Spleen (tissue), 11 donors: ENCODE data around the gene CACNA1C. TPM values are rescaled to one million over a fixed set of nuclear protein-coding genes. Genes with fewer than 3 reads are reported as not detected.

ENCODE experiments used
- DNase-seq: peaks from one replicate; pipeline ENCODE4 v3.0.0-alpha.2; 2020
- H3K27ac ChIP-seq, 8 donors: fragments of 200-600 bp; sonication (generic) in 7 of 8; 1 replicate in 4 of 8; 2 replicates in 4 of 8; pipeline versions ENCODE4 v1.5.0 to v1.8.0; 2016 to 2021; ENCODE audit warnings: inconsistent platforms in 4 of 8, mild to moderate bottlenecking in 4 of 8, moderate library complexity in 1 of 8
- H3K27me3 ChIP-seq, 7 donors: fragments of 200-600 bp; sonication (generic) in 6 of 7; replicated peaks in 1 of 7; 1 replicate in 4 of 7; 2 replicates in 3 of 7; pipeline versions ENCODE4 v1.5.0 to v1.8.0; 2016 to 2021; ENCODE audit warnings: inconsistent platforms in 3 of 7, mild to moderate bottlenecking in 1 of 7
- H3K36me3 ChIP-seq, 6 donors: fragments of 200-600 bp; sonication (generic) in 5 of 6; 1 replicate in 4 of 6; 2 replicates in 2 of 6; pipeline versions ENCODE4 v1.5.0 to v1.8.0; 2016 to 2021; ENCODE audit warnings: inconsistent platforms in 2 of 6
- H3K4me1 ChIP-seq, 6 donors: fragments of 200-600 bp; sonication (generic) in 5 of 6; 1 replicate in 3 of 6; 2 replicates in 3 of 6; pipeline versions ENCODE4 v1.5.0 to v1.8.0; 2016 to 2021; ENCODE audit warnings: inconsistent platforms in 3 of 6
- H3K4me3 ChIP-seq, 8 donors: fragments of 200-600 bp; sonication (generic) in 7 of 8; 1 replicate in 4 of 8; 2 replicates in 4 of 8; pipeline versions ENCODE4 v1.5.0 to v1.8.0; 2016 to 2021; ENCODE audit warnings: inconsistent platforms in 4 of 8, mild to moderate bottlenecking in 4 of 8, moderate library complexity in 2 of 8
- H3K9me3 ChIP-seq, 8 donors: fragments of 200-600 bp; sonication (generic) in 7 of 8; 1 replicate in 4 of 8; 2 replicates in 4 of 8; pipeline versions ENCODE4 v1.5.0 to v1.8.0; 2016 to 2021; ENCODE audit warnings: inconsistent platforms in 4 of 8
- CTCF ChIP-seq, 11 experiments: fragments of 200-600 bp in 7 of 11; fragments of 450-650 bp in 4 of 11; sonication (generic) in 4 of 11; IDR thresholded peaks in 8 of 11; conservative IDR thresholded peaks in 3 of 11; 1 replicate in 7 of 11; 2 replicates in 4 of 11; pipeline versions ENCODE4 v1.4.0 to v1.8.0; 2016 to 2021; ENCODE audit warnings: antibody characterized with exemption in 11 of 11, inconsistent platforms in 4 of 11, mild to moderate bottlenecking in 1 of 11
- POLR2A ChIP-seq, 3 donors: fragments of 450-650 bp; IDR thresholded peaks; one replicate each; pipeline ENCODE4 v1.5.1; 2017; ENCODE audit warnings: antibody characterized with exemption in 3 of 3, mild to moderate bottlenecking in 1 of 3
- POLR2AphosphoS5 ChIP-seq, 3 donors: sonication (generic); formaldehyde crosslinking; IDR thresholded peaks; one replicate each; pipeline ENCODE4 v1.5.1; 2017; ENCODE audit warnings: antibody characterized with exemption in 3 of 3
- WGBS, 5 donors: extraction: QIAGEN DNeasy Blood & Tissue Kit in 3 of 5; methylation state at CpG; one replicate each; pipeline versions ENCODE4 v1.1.5 to v1.1.7; 2013 to 2018; 5-methylcytosine and 5-hydroxymethylcytosine counted together
- intact Hi-C: fragments of 100-400 bp; cut with DNase I; formaldehyde crosslinking; loops from one replicate; pipeline ENCODE4 v1.15.0; 2023; ENCODE audit warnings: low total_unique reads
- polyA plus RNA-seq, 3 donors: library from polyadenylated mRNA; stranded (reverse); fragments of 200-250 nt; gene quantifications; one replicate each; pipeline ENCODE4 v1.2.1, GENCODE V29; 2013
- total RNA-seq, 7 donors: library from RNA; depleted of rRNA in 3 of 7; stranded (reverse); fragments of >200 nt in 3 of 7; fragmentation: NEBNext Ultra II Directional in 4 of 7; extraction: Animal tissue kit (Norgen Biotek cat#: 25700) in 4 of 7; gene quantifications; one replicate each; pipeline versions ENCODE4 v1.1.0 to v1.2.1, GENCODE V29; 2016 to 2021
- donor health status: healthy with polysubstance abuse.
- donor health status: DM: no; HTN: no; CAD: no; lungs with moderate emphysema.
- donor health status: DM: no; HTN: no; CAD: no.
- donor health status: Bipolar disorder and iron deficiency.
- donor health status: healthy.
- donor health status: DM: no; HTN: no; CAD: no.
- donor health status: DM: yes; HTN: yes; CAD: no.

The CACNA1C gene
- total and polyA plus RNA-seq, 10 donors, result 0.67 to 27.6 (median 18.4) TPM

GRCh38 chr12:2513141-2514037 lies 460.6 kb downstream of the CACNA1C start:
- H3K27me3 ChIP-seq, result no peaks in the 10 kb centered on the region
- peaks cover 0 to under 1% (median 0%) of the 10 kb centered on the region in 6 donors for H3K4me1 ChIP-seq
- intact Hi-C loops, result no loop called here
- H3K27ac ChIP-seq, result no peak overlapping the region
- 82 to 91% (median 88%) methylated on average over 11 of the region's 11 CpGs for WGBS, 5 donors
- no peaks in the 10 kb centered on the region for H3K9me3 ChIP-seq
- H3K36me3 ChIP-seq, result no peaks in the 10 kb centered on the region
- TF ChIP-seq CTCF (IDR thresholded peaks at IDR 0.05 in 8 of 11, conservative IDR thresholded peaks at IDR 0.05 in 3 of 11) (no peak), POLR2AphosphoS5 (IDR thresholded peaks at IDR 0.05) (no peak), POLR2A (IDR thresholded peaks at IDR 0.05) (no peak)
- no peak overlapping the region for H3K4me3 ChIP-seq
- no peak for DNase-seq

GRCh38 chr12:2514038-2514340 lies 461.2 kb downstream of the CACNA1C start:
- Histone ChIP-seq H3K27me3 (no peaks in the 10 kb centered on the region), H3K27ac (no peak overlapping the region), H3K4me3 (no peak overlapping the region), H3K4me1 (no peaks in the 10 kb centered on the region), H3K36me3 (no peaks in the 10 kb centered on the region), H3K9me3 (no peaks in the 10 kb centered on the region)
- WGBS, 5 donors, result 84 to 91% (median 87%) methylated on average over 5 of the region's 5 CpGs
- intact Hi-C loops, result no loop called here
- TF ChIP-seq POLR2AphosphoS5 (IDR thresholded peaks at IDR 0.05) (no peak), CTCF (IDR thresholded peaks at IDR 0.05 in 8 of 11, conservative IDR thresholded peaks at IDR 0.05 in 3 of 11) (no peak), POLR2A (IDR thresholded peaks at IDR 0.05) (no peak)
- no peak for DNase-seq

- intact Hi-C loops, result no loop called here
- Histone ChIP-seq H3K27me3 (no peaks in the 10 kb centered on the region), H3K9me3 (no peaks in the 10 kb centered on the region), H3K4me1 (no peaks in the 10 kb centered on the region), H3K4me3 (no peak overlapping the region), H3K27ac (no peak overlapping the region), H3K36me3 (no peaks in the 10 kb centered on the region)
- no peak for DNase-seq
- 85 to 98% (median 86%) methylated on average over 5 of the region's 5 CpGs for WGBS, 5 donors
- TF ChIP-seq CTCF (IDR thresholded peaks at IDR 0.05 in 8 of 11, conservative IDR thresholded peaks at IDR 0.05 in 3 of 11), result no peak
- TF ChIP-seq POLR2A (IDR thresholded peaks at IDR 0.05), result no peak
- no peak for TF ChIP-seq POLR2AphosphoS5 (IDR thresholded peaks at IDR 0.05)
These were observed 468.0 kb downstream of the CACNA1C start for GRCh38 chr12:2520722-2521246.

DNA sequence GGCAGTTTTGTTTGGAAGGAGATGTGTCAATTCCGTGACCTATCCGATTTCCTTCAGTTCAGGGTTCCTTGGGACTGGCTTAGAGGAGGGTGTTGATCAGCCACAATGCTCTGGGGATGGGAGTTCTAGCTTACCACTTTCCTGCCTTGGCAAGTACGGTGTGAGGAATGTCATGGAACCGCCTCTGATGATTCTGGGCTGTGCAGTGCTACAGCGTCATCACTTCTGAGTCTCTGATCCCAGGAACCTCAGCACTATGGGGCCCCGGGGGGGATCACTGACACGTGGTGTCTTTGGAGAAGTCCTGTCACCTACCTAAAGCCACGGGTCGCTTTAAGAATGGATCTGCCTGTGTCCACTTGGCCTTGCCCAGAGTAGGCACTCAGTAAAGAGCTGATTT lies 470.5 kb downstream of the CACNA1C start:
- WGBS, 5 donors, result 83 to 92% (median 87%) methylated on average over 9 of the region's 9 CpGs

More for the DNA sequence above, 470.5 kb downstream of the CACNA1C start:
- Histone ChIP-seq H3K27ac (no peak overlapping the region), H3K9me3 (no peaks in the 10 kb centered on the region), H3K4me1 (no peaks in the 10 kb centered on the region), H3K36me3 (no peaks in the 10 kb centered on the region), H3K27me3 (no peaks in the 10 kb centered on the region), H3K4me3 (no peak overlapping the region)
- TF ChIP-seq POLR2AphosphoS5 (IDR thresholded peaks at IDR 0.05), result no peak
- TF ChIP-seq POLR2A (IDR thresholded peaks at IDR 0.05), result no peak
- no peak for TF ChIP-seq CTCF (IDR thresholded peaks at IDR 0.05 in 8 of 11, conservative IDR thresholded peaks at IDR 0.05 in 3 of 11)
- intact Hi-C loops, result no loop called here
- DNase-seq, result no peak
